Thyroid gland (tissue), 4 donors: ENCODE measurements around the gene MAPK11. TPM values are rescaled to one million over a fixed set of nuclear protein-coding genes. Genes with fewer than 3 reads are reported as not detected.

ENCODE experiments used
- DNase-seq, 2 donors: peaks; one replicate each; pipeline ENCODE4 v3.0.0-alpha.2; 2019
- H3K27ac ChIP-seq, 3 donors: fragments of 200-600 bp; sonication (generic); 1 replicate in 2 of 3; 2 replicates in 1 of 3; pipeline ENCODE4 v1.5.1; 2016 to 2019; ENCODE audit warnings: mild to moderate bottlenecking in 1 of 3, moderate library complexity in 1 of 3
- H3K27me3 ChIP-seq: fragments of 200-600 bp; sonication (generic); one replicate; pipeline ENCODE4 v1.5.1; 2019
- H3K36me3 ChIP-seq, 2 donors: fragments of 200-600 bp; sonication (generic); one replicate each; pipeline ENCODE4 v1.5.1; 2016 to 2019
- H3K4me1 ChIP-seq, 2 donors: fragments of 200-600 bp; sonication (generic); one replicate each; pipeline ENCODE4 v1.5.1; 2017 to 2019
- H3K4me3 ChIP-seq, 3 donors: fragments of 200-600 bp; sonication (generic); replicated peaks in 1 of 3; 1 replicate in 2 of 3; 2 replicates in 1 of 3; pipeline ENCODE4 v1.5.1; 2016; ENCODE audit warnings: mild to moderate bottlenecking in 1 of 3
- H3K9me3 ChIP-seq: fragments of 200-600 bp; sonication (generic); one replicate; pipeline ENCODE4 v1.5.1; 2017
- POLR2A ChIP-seq, 2 donors: fragments of 450-650 bp; IDR thresholded peaks; one replicate each; pipeline ENCODE4 v1.6.1; 2017; ENCODE audit warnings: antibody characterized with exemption in 2 of 2, mild to moderate bottlenecking in 2 of 2, moderate library complexity in 1 of 2
- WGBS, 2 donors: methylation state at CpG; one replicate each; pipeline ENCODE4 v1.1.5; 2017; 5-methylcytosine and 5-hydroxymethylcytosine counted together
- intact Hi-C: fragments of 100-400 bp; cut with DNase I; formaldehyde crosslinking; loops from one replicate; pipeline ENCODE4 v1.15.1; 2023
- total RNA-seq, 4 donors: library from RNA; depleted of rRNA; stranded (reverse); fragments of >200 nt; gene quantifications; one replicate each; pipeline ENCODE4 v1.2.3, GENCODE V29; 2016
- TF ChIP-seq, protein P1 (sequence below), 6 experiments: fragments of 200-600 bp in 3 of 6; fragments of 450-650 bp in 3 of 6; sonication (generic) in 3 of 6; IDR thresholded peaks; one replicate each; pipeline ENCODE4 v1.5.1; 2016 to 2019; ENCODE audit warnings: antibody characterized with exemption in 6 of 6, mild to moderate bottlenecking in 2 of 6, inconsistent platforms in 1 of 6, moderate library complexity in 1 of 6

The MAPK11 gene
- total RNA-seq, 4 donors from 2014 or later = 2.8 to 4.7 (median 4.0) TPM

DNA sequence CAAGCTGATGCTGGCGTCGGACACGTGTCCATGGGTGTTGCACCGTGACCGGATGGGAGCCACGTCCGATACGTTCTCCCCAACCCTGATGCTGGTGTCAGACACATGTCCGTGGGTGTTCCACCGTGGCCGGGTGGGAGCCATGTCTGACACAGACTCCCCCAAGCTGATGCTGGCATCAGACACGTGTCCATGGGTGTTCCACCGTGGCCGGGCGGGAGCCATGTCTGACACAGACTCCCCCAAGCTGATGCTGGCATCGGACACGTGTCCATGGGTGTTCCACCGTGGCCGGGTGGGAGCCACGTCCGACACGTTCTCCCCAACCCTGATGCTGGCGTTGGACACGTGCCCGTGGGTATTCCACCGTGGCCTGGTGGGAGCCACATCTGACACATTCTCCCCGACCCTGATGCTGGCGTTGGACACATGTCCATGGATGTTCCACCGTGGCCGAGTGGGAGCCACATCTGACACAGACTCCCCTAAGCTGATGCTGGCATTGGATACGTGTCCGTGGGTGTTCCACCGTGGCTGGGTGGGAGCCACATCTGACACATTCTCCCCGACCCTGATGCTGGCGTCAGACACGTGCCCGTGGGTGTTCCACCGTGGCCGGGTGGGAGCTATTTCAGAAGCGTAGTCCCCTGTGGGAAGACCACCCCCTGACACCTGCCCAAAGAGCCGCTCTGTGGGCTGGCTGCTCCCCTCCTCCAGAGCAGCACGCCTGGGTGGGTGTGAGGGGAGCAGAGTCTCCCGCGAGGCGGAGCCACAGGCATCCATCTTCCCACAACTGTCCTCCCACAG is 49.4 kb downstream of the MAPK11 start:
- peaks cover 5 to 6% of the 10 kb centered on the region in 2 donors for H3K4me1 ChIP-seq
- no peak overlapping the region for H3K4me3 ChIP-seq
- peaks cover 69 to 80% of the 10 kb centered on the region in 2 donors for H3K36me3 ChIP-seq
- intact Hi-C loops = no loop called here
- no peak for DNase-seq
- H3K9me3 ChIP-seq = no peaks in the 10 kb centered on the region
- TF ChIP-seq, protein P1, sequence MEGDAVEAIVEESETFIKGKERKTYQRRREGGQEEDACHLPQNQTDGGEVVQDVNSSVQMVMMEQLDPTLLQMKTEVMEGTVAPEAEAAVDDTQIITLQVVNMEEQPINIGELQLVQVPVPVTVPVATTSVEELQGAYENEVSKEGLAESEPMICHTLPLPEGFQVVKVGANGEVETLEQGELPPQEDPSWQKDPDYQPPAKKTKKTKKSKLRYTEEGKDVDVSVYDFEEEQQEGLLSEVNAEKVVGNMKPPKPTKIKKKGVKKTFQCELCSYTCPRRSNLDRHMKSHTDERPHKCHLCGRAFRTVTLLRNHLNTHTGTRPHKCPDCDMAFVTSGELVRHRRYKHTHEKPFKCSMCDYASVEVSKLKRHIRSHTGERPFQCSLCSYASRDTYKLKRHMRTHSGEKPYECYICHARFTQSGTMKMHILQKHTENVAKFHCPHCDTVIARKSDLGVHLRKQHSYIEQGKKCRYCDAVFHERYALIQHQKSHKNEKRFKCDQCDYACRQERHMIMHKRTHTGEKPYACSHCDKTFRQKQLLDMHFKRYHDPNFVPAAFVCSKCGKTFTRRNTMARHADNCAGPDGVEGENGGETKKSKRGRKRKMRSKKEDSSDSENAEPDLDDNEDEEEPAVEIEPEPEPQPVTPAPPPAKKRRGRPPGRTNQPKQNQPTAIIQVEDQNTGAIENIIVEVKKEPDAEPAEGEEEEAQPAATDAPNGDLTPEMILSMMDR (IDR thresholded peaks at IDR 0.05) = no peak
- TF ChIP-seq POLR2A (IDR thresholded peaks at IDR 0.05) = no peak
- 92 to 96% methylated on average over 31 to 43 of the region's 45 CpGs for WGBS, 2 donors
- H3K27me3 ChIP-seq = no peaks in the 10 kb centered on the region
- no peak overlapping the region for H3K27ac ChIP-seq

DNA sequence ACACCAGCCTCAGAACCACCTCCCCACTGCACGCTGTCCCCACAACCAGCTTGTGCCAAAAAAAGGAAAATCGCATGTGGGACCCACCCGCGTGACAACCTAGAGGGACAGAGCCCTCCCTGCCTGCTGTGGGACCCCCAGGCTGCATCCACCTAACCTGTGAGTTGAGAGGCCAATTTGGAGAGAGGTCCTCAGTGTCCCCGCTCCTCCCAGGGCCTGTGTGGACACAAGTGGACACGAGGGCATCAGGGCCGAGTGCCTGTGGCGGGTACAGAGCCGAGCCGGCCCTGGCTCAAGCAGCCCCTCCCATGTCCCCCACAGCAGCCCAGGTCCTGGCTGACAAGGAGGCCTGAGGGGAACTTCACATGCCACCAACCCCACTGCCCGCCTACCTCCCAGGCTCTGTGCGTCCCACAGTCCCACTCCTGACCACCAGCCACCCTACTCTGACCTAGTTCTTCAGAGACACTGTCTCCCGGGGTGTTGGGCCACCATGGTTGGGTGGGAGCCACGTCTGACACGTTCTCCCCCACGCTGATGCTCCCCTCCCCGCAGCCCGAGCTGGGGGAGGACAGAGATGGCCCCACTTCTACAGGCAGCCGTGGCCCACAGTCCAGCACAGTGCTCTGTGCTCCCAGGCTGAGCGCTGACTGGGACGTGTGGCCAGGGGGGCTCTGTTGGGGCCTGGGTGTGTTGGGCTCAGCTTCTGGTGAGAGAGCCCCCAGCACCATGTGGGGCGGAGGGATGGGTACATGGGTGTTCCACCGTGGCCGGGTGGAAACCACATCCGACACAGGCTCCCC is 50.2 kb downstream of the MAPK11 start:
- Histone ChIP-seq H3K9me3 (no peaks in the 10 kb centered on the region), H3K36me3 (peaks cover 64 to 75% of the 10 kb centered on the region in 2 donors), H3K4me1 (peaks cover 5 to 6% of the 10 kb centered on the region in 2 donors), H3K27ac (no peak overlapping the region), H3K27me3 (no peaks in the 10 kb centered on the region), H3K4me3 (no peak overlapping the region)
- 82 to 86% methylated on average over 11 to 14 of the region's 25 CpGs for WGBS, 2 donors
- TF ChIP-seq, protein P1 (IDR thresholded peaks at IDR 0.05) = no peak
- no peak for TF ChIP-seq POLR2A (IDR thresholded peaks at IDR 0.05)
- intact Hi-C loops = loop anchor here (10.0 kb wide), 1 partner anchor 295 kb away; no protein-coding TSS in a partner anchor
- DNase-seq = no peak

DNA sequence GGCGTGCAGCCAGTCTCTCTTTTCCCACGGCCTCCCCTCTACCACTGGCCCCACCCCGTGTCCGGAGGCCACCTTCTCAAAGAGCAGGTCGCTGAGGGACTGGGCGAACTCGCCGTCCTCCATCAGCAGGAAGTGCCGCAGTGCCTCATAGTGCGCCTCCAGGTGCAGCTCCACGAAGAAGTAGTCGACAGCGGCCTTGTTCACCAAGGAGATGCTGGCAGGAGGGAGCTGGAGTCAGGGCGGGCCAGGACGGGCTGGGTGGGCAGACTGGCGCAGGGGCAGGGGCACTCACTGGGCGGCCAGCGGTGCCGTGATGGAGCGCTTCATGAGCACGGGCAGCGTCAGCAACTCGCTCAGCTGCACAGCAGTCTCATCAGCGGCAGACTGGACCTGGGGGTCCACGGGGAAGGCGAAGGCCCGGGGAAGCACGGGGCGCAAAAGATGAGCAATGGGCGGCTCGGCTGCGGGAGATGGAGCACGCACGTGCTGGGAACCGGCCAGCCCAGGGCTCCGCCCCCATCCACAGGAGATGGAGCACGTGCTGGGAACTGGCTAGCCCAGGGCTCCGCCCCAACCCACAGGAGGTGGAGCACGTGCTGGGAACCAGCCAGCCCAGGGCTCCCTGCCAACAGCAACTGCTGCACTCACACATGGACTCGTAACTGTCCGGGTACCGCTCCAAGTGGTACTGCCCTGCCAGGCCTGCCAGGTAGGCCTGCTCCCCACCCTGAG is 51.0 kb downstream of the MAPK11 start:
- Histone ChIP-seq H3K36me3 (peaks cover 58 to 70% of the 10 kb centered on the region in 2 donors), H3K4me3 (no peak overlapping the region), H3K27me3 (no peaks in the 10 kb centered on the region), H3K4me1 (peaks cover 5 to 6% of the 10 kb centered on the region in 2 donors), H3K9me3 (no peaks in the 10 kb centered on the region), H3K27ac (no peak overlapping the region)
- 77 to 90% methylated on average over 15 to 19 of the region's 42 CpGs for WGBS, 2 donors
- TF ChIP-seq POLR2A (IDR thresholded peaks at IDR 0.05) = no peak
- TF ChIP-seq, protein P1 (IDR thresholded peaks at IDR 0.05) = no peak
- peak; percentile 95 for DNase-seq
- intact Hi-C loops = loop anchor here (10.0 kb wide), 1 partner anchor 294 kb away; no protein-coding TSS in a partner anchor

DNA sequence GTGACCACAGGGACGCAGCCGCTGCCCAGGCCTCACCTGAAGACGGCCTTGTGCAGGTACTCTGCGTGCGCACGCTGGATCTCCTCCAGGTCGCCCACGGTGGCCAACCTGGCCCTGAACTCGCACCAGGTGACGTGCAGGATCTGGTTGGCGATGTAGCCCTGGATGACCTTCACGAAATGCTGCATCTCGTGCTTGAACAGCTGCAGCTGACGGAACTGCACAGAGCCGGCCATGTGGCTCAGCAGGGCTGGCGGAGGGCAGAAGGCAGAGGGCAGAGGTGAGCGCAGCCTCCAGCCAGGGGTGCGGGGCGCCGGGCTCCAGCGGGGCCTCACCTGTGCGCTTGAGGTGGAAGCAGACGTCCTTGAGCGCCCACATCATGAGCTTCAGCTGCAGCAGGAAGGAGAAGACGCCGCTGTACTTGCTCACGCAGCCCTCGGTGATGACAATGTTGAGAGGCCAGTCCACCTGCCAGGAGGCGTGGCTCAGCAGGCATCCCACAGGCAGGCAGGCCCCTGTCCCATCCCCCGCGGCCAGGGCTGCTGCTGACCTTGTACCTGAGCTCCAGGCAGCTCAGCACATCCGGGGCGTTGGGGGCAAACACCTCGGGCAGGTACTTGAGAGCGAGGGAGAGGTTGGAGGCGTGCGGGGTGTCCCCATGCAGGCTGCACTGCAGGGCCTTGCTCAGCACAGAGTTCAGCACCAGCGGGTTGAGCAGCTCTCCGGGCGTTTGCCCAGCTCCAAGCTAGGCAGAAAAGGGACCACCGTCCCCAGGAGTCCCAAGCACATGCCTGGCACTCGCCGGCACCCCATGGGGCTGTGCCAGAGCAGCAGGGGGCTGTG is 51.8 kb downstream of the MAPK11 start:
- TF ChIP-seq, protein P1 (IDR thresholded peaks at IDR 0.05) = no peak
- no peak for TF ChIP-seq POLR2A (IDR thresholded peaks at IDR 0.05)
- whole genome bisulfite sequencing, 2 donors = 94 to 96% methylated on average over 26 to 35 of the region's 43 CpGs
- H3K27me3 ChIP-seq = no peaks in the 10 kb centered on the region
- no peak overlapping the region for H3K27ac ChIP-seq
- intact Hi-C loops = loop anchor here (10.0 kb wide), 1 partner anchor 294 kb away; no protein-coding TSS in a partner anchor
- H3K4me3 ChIP-seq = no peak overlapping the region
- no peak for DNase-seq
- peaks cover 5 to 6% of the 10 kb centered on the region in 2 donors for H3K4me1 ChIP-seq
- H3K9me3 ChIP-seq = no peaks in the 10 kb centered on the region
- peaks cover 53 to 65% of the 10 kb centered on the region in 2 donors for H3K36me3 ChIP-seq
